Brain pericyte (primary cell): ENCODE measurements around the gene TRMT61A.

Experiments used
- DNase-seq: peaks from one replicate; pipeline ENCODE4 v3.0.0-alpha.2; 2012; ENCODE audit warnings: low read depth, low spot score

The TRMT61A gene

DNA sequence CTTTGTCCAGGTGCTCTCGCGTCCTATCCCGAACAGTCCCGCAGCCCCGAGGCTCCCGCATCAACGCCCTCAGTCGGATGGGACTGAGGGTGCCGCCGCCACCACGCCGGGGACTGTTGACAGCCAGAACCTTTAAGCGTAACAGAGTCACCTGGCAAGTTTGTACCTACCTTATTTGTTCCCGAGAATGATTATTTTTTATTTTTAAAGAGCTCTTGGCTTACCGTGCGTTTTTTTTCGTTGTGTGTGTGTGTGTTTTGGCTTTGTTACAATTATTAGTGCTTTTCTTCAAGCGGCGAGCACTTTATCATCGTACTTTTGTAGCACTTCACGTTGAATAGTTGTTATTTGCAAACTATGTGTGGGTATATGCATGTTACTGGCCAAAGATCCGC is 34.2 kb downstream of the TRMT61A start:
- no peak for DNase-seq

DNA sequence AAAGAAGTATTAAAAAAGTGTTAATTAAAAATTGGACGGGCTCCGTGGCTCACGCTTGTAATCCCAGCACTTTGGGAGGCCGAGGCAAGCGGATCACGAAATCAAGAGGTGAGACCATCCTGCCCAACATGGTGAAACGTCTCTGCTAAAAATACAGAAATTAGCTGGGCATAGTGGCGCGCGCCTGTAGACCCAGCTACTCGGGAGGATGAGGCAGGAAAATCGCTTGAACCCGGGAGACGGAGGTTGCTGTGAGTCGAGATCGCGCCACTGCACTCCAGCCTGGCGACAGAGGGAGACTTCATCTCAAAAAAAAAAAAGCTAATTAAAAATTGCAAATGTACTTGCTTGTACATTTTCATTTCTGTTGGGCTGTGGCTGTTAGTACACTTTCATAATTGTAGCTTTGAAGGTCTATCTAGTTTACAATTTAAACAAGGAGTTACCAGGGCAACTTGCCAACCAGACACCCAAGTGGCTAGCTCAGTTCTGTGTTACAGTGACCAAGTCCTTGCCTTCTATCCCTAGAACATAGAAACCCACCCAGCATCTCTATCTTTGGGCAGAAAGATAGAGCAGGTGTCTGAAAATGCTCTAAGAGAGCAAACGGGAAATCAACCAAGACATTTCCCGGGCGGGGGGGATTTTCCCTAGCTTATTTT is 35.0 kb downstream of the TRMT61A start:
- no peak for DNase-seq

DNA sequence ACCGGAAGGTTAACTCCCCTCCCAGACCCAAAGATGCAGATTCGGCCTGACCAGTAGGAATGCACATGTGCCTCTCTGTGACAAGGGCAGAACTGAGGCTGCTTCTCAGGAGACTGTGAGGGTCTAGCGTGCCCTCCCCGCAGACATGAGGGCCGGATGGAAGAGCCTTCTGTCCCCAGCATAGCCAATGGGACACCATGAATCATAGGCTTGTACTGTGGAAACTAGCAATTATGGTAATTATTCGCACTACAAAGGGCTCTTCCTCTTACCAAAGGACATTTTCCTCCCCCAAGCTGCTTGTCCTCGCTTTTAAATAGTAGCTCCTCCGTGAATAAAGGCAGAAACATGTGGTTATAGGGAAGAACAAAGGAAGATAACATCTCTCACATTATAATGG is 40.0 kb downstream of the TRMT61A start:
- DNase-seq = no peak

DNA sequence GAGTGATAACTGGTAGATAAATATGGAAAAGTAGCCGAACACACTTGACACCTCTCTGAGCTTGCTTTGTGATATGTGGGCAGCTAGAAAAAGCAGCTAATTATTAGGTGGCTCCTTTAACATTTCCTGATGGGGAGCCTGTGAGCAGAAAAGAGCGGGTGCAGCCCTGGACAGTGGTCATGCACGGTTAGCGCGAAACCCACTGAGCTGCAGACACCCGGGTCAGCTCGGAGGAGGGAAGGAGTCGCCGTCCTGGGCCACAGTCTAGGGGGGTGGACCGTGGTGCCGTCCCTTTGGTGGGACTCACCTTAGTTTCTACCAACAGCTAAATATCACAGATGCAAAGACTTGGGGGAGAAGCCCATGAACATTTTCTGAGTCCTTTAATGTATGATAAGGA is 40.4 kb downstream of the TRMT61A start:
- no peak for DNase-seq

DNA sequence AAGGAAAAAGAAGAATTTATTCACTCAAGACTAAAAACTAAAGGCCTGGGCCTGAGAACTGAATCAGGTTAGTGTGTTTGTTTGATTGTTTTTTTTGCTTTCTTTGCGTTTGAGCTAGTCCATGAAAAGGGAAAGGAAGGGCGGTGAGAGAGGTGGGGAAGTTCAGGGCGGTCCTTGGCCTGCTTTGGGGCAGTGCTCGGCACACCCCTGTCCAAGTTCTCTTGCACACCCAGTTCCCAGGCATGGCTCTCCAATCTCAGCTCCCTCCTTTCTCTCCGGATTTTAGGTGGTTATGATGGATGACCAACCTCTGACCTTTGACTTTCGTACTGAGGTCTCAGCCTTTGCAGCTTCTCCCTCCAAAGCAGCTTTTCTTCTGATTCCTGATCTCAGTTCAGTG is 45.1 kb downstream of the TRMT61A start:
- no peak for DNase-seq

DNA sequence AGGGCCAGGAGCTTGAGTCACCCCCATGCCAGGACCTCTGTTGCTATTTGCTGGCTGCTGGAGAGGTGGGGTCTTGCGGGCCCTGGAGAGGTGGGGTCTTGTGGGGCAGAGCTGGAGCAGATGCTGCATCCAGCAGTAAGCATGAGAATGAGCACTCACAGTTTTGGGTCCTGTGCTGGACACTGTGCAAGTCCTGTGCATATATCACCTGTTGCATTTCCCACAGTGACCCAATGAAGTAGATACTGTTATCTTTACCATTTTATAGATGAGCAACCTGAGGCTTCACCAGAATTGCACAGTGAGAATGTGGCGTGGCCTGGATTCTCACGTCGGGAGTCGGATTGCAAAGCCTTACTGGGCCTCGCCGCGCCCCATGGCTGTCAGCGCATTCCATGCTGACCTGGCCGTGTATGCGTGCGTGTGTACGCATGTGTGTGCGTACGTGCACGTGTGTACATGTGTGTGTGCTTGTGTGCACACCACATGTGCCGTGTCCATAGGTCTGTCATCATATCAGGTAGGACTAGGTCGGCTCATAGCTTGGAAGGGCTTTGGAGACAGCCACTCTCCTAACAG is 45.8 kb downstream of the TRMT61A start:
- no peak for DNase-seq

DNA sequence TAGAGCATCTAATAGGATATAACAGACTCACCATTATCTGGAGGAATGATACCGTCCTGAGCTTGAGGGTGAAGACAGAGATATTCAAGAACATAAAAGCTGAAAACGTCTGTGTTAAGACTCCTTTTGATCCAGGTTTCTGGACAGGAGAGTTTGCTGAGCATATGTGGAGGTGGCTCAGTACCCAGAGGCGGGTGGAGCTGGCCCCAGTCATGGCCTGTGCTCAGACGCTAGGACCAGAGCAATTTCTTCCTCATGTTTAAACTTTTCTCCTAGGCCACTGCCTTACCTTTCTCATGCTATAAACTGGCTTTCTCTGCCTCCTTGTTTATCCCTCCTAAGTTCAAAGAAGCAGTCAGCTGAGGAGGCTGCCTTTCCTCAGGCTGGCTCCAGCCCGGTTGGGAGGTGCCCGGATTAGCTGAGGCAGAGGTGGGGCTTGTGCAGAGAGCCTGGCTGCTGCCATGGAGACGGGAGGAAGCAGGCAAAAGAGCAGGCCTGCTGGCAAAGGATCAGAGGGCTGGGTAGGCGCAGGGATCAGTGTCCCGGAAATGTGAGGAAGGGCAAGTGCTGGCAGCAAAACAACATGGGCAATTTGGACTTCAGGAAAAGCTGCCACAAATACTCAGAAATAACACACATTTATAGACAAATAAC is 47.5 kb downstream of the TRMT61A start:
- DNase-seq = peak; percentile 48

DNA sequence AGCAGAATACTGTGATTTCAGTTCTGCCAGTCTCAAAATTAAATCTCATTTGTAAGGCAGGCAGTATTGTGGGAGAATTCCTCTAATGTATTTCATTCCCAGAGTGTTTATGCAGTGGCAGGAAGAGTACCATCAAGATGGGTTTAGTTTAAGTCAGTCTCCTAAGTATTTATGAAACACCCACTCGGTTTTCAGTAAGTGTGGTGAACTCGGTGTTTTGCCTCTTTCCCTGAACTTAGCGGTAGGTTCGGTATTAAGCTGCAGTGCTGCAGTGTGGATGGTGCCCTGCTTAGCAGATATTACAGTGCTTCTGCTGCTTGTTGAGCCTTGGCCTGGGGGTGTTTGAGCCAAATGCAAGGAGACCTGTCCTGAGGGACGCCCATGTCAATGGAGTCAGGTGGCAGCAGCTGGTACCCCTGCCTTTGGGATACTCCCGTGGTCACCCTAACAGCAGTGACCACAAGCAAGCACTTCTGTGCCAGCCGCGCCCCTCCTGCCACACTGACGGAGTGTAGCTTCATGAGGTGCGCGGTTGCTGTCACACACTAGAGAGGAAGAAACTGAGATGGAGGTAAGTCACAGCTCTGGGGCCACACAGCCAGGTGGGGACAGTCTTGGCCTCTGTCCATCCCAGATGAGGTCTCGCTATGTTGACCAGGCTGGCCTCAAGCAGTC is 49.5 kb downstream of the TRMT61A start:
- no peak for DNase-seq

DNA sequence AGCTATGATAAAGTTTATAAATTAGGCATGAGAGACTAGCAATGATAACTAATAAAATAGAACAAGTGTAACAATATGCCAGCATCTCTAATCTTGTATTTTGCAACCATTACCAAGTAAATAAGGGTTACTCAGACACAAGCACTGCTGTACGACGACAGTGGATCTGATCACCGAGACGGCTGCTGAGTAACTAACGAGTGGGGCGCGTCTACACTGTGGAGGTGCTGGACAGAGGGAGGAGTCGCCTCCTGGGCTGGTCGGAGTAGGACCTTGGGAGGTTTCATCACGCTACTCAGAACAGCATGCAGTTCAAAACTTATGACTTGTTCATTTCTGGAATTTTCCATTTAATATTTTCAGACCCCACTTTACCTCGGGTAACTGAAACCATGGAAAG is 52.2 kb downstream of the TRMT61A start:
- DNase-seq = no peak

DNA sequence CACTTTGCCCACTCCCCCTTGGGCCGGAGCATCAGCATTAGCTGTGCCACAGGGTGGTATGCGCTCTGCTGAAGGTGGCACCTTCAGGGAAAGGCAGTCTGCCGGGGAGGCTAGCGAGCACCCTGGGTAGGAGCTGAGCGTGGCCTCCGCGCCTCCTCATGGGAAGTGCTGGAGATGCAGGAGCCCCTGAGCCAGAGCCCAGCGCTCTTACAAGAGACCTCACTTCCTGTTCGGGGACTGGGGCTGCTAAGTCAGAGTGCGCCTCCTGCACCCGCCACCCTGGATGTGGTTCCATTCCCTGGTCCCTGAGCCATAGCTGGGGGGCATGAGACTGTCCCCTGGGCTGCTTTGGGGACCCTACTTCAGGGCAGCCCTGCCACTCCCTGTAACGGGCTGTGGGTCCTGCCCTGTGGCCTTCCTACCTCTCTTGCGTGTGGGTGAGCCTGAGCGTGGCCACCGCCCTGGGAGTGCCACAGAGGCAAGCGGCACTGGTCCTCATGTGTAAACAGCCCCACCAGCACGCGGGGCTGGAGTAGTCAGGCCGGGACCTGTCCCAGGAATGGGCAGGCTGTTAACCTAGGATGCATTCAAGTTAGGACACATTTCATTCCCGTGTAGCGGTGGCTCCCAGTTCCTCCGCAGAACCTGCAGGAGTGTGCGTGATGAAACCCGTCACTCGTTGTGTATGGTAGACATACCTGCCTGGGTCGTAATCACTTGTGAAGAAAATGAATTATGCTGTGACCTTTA is 53.1 kb downstream of the TRMT61A start:
- no peak for DNase-seq

DNA sequence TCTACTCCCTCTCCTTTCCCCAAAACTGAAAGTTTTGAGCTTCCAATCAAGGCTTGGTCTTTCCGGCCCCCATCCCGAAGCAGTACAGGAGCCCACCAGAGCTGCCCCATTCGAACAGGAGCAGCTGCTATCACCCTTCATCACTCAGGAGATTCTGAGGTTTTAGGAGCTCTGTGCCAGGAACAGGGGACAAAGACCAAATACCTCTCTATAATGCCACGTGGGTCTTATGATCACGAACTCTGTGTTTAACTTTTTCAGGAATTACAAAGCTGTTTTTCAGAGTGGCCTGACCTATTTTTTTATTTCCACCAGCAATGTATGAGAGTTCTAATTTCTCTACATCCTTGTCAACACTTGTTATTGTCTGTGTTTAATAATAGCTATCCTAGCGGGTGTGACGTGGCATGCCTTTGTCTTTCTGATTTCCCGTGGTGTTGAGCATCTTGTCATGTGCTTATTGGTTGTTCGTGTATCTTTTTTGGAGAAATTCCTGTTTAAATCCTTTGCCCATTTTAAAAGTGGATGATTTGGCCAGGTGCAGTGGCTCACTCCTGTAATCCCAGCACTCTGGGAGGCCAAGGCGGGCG is 55.4 kb downstream of the TRMT61A start:
- no peak for DNase-seq
